GM15510 (cell line): ENCODE results near the gene BID.

Experiments used
- POLR2A ChIP-seq: IDR thresholded peaks from 3 replicates; pipeline ENCODE4 v1.6.1; 2011; ENCODE audit warnings: borderline replicate concordance; ENCODE audit not compliant: insufficient read length; ENCODE audit errors: extremely low read depth

The BID gene

DNA sequence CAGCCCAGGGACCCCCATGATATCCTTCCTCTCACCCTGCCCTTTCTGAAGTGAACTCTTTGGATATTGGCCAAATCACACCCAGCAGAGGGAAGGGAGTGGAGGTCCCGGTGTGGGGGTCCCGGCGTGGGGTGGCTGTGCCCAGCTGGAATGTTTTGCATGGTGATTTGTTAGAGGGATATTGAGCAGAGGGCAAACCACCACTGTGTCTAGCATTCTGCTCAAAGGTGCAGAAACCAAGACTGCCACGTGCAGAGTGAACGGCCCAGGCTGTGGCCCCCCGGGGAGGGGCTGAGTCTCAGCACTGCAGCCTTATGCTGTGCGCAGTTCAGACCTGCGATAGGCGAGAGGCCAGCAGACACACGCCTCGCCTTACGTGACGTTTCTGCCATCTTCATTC, 7.9 kb upstream of the BID start:
- TF ChIP-seq POLR2A, result no peak

DNA sequence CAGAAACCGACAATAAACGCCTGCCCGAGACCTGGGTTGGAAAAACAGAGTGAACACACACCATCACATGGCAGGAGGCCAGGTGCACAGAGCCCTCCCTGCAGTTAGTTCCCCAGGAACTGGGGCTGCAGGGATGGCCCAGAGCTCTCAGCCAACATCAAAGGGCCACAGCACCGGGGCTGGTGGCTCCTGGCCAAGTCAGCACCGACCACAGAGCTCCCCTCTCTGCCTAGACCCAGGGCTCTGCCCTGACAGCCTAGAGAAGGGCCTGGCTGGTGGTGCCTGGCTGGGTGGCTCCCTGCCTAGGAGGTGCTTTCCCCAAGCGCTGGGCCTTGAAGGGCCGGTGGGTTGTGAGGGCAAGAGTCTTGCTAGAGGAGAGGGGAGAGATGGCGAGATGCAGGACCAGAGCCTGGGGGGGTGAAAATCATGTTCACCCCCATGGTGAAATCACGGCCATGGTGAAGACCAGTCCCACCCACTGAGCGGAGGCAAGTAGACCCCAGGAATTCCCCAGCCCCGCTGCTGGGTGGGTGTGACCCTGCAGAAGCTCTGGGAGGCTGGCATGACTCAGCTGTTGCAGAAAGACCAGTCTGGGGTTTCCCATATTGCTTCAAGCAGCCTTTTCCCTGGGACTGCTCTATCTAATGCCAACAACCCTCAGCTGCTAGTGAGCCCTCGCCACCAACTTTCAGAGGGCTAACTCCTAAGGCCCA, 7.2 kb upstream of the BID start:
- peak; percentile 13 for TF ChIP-seq POLR2A

DNA sequence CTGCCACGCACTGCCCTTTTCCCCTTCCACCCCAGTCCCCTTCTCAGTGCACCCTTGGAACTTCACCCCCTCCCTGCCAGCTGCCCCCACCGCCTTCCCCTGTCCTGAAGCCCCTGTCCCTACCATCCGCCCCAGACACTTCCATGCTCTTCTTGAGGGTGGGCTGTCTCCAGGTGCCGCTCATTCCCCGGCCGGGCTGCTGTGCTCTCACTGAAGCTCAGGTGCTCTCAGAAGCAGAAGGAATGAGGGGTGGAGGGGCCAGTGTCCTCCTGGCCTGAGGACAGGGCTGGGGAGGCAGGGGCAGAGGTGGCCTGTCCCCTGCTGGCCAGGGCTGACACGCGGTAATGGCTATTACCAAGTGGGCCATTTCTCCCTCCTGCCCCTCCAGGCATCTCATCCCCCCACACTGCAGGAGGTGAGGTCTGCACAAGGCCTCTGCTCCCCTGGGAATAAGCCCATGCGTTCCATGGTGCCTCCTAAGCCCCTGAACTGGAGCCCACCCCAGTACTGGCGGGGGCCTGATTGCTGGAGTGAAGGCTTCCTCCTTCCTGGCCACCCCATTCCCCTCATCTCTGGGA, 6.6 kb upstream of the BID start:
- no peak for TF ChIP-seq POLR2A

DNA sequence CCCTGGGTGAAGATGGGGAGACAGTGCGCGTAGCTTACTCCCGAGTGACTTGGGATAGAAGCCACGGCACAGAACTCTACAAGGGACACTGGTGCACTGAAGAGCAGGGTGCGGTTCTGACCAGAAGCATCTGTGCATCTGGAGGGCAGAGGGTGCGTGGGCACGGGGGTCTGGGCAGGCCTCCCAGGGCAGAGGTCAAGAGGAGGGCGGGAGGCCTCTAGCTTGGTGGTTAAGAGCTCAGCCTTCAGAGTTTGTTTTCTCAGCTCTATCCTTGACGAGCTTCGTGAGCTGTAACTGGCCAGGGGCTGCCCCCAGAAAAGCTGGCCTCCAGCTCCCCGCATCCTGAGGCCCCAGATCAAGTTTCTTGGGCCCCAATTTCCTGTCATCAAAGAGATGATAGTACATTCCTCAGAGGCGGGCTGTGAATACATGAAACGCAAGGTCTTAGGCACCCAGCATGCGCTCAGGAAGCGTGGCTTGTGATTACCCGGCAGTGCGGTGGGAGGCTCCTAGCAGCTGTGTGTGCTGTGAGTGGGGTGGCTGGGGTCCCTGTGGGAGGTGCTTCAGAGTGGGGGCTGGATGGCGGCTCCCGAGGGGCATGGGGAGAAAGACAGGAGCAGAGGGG, 6.0 kb upstream of the BID start:
- TF ChIP-seq POLR2A, result no peak

DNA sequence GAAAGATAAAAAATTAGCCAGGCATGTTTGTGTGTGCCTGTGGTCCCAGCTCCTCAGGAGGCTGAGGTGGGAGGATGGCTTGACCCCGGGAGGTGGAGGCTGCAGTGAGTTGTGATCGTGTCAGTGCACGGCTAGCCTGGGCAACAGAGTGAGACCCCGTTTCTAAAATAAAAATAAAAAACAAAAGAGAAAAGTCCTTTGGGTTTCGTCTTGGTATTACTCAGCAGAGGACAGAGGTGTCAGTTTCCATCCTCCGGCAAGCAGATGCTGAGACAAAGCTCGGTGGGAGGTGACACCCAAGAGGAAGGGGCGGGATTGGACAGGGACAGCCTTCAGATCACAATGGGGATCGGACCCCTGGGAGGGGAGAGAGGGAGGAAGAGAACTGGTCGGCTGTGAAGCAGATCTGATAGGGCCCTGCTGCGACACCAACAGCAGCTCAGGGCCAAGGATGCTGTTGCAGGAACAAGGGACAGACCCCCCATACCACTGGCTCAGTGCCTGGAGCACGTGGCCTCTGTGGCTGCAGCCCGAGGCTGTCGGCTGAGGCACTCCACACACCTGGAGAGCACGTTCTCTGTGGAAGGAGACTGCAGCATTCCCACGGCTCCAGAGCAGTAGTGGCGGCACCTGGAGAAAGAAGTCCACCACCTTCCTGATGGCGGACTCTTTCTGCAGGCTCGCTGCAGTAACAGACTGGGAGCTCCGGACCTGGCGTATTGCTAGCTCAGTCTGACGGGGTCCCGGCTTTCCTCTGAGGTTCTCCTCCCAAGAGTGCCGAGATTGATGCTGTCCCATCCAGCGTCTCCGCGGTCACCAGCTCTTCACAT, 5.2 kb upstream of the BID start:
- TF ChIP-seq POLR2A, result no peak

DNA sequence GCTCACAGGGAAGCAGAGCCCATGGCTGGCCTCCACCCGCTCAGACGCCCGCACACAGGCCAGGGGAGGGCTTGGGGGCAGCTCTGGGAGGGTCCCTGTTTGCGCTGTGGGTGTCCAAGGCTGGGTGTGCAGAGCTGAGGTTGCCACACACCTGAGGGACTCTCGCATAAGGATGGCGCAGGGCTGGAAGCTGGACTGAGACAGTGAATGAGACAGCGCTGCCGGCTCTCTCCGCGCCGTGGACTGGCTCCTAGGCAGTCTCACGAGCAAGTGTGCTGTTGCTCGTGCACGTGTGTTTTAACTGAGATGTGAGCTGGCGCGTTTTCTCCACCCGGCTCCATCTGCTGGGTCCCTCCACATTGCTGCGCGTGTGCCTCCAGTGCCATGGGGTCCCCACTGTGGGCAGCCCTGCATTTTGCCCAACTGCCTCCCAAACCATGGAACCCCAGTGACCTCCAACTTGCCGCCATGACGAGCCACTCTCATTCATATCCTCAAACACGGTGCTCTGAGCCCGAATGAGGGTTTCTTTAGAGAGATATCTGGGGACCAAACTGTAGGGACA, 4.2 kb upstream of the BID start:
- TF ChIP-seq POLR2A, result no peak

DNA sequence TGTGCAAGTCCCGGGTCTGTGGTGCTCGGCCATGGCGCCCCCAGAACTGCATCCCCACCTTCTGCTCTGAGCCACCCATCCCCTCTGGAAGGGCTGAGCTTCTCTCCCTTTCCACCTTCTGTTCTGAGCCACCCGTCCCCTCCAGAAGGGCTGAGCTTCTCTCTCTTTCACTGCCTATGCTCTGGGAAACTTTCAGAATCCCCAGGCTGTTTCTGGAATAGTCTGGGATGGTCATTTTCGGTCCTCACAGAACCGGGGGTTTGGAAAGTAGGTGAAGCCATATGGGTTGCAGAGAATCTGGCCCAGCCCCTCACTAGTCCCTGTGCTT, 3.4 kb upstream of the BID start:
- no peak for TF ChIP-seq POLR2A

DNA sequence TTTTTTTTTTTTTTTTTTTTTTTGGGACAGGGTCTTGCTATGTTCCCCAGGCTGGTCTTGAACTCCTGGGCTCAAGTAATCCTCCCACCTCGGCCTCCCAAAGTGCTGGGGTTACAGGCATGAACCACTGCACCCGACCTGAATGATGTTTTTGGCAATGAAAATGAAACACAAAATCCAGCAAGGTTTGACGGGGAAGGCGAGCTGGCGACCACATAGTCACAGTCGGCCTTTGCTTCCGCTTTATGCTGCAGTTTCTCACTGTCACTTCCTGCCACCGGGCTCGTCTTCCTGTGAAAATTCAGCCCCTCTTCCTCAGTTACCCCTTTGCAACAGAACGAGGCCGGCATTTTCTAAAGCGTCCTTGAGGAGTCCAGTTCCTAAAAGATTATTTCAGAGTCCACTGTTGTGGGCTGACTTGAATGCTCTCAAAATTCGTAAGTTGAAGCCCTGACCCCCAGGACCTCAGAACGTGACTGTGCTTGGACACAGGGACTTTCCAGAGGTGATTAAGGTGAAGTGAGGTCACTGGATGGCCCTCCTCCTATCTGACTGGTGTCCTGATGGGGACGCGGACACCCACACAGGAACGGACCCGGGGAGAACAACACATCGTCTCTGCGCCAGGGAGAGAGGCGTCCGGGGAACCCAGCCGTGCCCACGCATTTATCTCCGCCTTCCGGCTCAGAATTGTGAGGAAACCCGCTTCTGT, 2.9 kb upstream of the BID start:
- TF ChIP-seq POLR2A, result peak; percentile 34

DNA sequence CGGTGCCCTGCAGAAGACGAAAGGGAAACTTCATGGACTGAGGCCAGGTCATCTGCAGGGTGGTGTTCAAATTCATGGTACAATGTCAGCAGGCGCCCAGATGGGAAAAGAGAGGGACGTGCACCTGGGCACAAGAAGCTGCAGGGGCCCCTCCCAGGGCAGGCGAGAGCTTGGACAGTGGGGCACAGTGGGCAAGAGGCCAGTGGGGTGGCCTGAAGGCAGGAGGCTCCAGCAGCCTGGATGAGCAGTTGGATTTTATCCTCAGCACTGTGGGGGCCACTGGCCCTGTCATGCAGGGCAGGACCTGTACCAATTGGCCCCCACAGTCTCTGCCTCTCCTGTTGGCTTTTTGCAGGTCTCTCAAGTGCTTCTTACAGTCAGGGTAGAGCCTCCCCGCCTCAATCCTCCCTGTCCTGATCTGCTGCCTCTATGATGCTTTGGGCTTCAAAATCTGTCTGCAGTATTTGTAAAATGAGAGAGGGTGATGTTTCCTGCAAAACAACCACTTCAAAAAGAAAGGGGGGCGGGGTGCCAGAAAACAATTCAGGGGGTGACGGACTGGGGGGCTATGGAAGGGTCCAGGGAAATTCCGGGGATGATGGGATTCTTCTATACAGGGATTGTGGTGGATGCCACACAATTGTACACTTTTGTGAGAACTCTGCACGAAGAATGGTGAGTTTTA, 1.7 kb upstream of the BID start:
- no peak for TF ChIP-seq POLR2A

DNA sequence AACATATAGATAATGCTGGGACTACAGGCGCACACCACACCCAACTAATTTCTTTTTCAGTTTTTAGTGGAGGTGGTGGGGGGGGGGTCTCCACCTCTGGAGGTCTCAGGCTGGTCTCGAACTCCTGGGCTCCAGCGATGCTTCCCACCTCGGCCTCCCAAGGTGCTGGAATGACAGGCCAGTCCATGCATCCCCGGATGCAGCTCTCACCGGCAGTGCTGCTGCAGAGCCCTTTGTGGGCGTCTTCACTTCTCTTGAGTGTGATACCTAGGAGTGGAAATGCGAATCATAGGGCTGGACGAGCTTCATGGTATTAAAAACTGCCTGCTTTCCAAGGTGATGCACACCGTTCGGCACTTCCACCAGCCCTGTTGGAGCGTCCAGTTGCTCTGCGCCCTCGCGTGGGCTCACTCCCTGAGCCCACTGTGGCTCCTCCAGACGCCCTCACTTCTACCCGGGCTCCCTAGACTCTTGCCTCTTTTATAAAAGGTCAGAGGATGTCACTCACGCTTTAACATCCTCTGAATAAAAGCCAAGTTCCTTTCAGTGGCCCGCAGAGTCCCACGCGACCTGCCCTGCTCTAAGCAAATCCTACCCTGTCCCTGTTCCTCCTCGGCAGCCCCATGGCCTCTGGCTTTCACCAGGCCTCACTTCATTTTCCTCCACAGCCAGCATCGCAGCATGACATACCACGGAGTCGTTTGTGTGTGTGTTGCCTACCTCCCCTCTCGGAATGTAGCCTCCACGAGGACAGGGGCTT, 837 bp upstream of the BID start:
- no peak for TF ChIP-seq POLR2A

DNA sequence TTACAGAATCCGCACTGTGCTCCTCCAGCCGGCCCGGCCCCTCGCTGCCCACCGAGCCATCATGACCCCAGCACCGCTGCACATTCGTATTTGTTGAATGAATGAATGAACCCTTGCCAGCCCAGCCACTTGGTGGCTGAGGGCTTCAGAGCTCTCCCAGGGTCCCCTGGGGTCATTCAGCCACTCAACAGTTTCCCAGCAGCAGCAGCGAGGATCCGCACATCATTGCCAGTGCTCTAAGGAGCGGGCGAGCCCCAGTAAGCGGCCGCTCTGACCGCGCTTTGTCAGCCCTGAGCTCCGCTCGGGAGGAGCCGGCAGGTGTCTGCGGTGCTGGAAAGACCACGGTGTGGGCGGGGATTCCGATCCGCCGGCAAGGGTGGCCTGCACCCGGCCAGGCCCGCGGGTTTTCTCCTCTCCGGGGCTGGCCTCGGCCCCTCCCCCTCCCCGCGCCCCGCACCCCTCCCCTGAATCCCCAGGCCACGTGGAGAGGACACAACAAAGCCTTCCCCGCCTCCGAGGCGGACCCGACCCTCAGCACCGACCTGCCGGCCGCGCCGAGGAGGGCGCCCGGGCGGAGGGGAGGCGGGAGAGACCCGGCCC, 563 bp downstream of the BID start:
- peak; percentile 41 for TF ChIP-seq POLR2A

DNA sequence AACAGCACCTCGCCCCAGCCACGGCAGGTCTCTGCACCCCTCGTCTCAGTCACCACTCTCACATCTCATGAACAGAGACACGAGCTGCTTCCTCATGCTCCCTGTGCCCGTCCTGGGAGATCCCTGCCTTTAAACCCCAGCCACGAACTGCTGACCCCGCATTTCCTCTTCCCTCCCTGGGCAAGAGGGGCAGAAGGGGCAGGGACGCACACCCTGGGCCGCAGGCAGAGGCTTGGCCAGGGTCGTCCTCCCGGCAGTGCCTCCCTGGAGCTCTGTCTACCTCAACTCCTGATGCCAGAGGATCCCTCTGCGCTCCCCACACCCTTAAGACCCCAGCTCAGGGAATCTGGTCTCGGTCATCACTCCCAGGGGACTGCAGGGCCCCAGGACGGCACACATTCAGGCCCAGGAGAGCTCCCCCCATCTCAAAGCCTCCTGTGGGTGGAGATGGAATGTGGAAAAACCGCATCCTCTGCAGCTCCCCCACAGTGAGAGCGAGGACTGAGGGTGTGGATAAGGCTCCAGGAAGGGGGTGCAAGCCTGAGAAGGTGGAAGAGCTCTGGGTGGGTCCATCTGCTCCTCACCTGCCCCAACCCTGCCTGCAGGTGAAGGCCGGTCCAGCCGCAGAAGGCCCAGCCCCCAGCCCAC, 1.2 kb downstream of the BID start:
- TF ChIP-seq POLR2A, result no peak
